GM21381 (cell line): ENCODE measurements around the gene CNTN5.
"Not testable (repeated sequence)": the region's sequence is repeated elsewhere in the genome, so short reads cannot be mapped to it uniquely, and the experiment has no call there.

Experiments
- ATAC-seq: cut with Tn5 transposase; IDR thresholded peaks from one replicate; pipeline ENCODE4 v1.9.1; 2021; ENCODE audit warnings: mild to moderate bottlenecking, moderate library complexity; ENCODE audit not compliant: unreplicated experiment

CNTN5 gene

GRCh38 chr11:99020352-99021225, at the start of gene CNTN5:
TSS of gene CNTN5 (plus strand) at chr11:99020949.
- peak; percentile 47 for ATAC-seq

- no peak for ATAC-seq
Measured at GRCh38 chr11:98979205-98979604, 41.5 kb upstream of the CNTN5 start.

- ATAC-seq = peak; percentile 60
Measured at GRCh38 chr11:99015634-99016454, 4.9 kb upstream of the CNTN5 start.

- ATAC-seq = no peak
Measured at GRCh38 chr11:99019696-99020095, 1.1 kb upstream of the CNTN5 start.

GRCh38 chr11:99037057-99037456, 16.3 kb downstream of the CNTN5 start:
- no peak for ATAC-seq

- ATAC-seq = no peak
Measured at GRCh38 chr11:99063331-99063730, 42.6 kb downstream of the CNTN5 start.

GRCh38 chr11:99065121-99065520, 44.4 kb downstream of the CNTN5 start:
- no peak for ATAC-seq

- ATAC-seq = no peak
Measured at GRCh38 chr11:99066618-99067317, 46.0 kb downstream of the CNTN5 start.

GRCh38 chr11:99068832-99069231, 48.1 kb downstream of the CNTN5 start:
- peak; percentile 42 for ATAC-seq

GRCh38 chr11:99069856-99070444, 49.2 kb downstream of the CNTN5 start:
- peak; percentile 91 for ATAC-seq

GRCh38 chr11:99079576-99079975, 58.8 kb downstream of the CNTN5 start:
- no peak for ATAC-seq

- ATAC-seq = no peak
Measured at GRCh38 chr11:99080154-99080553, 59.4 kb downstream of the CNTN5 start.

GRCh38 chr11:99098258-99098657, 77.5 kb downstream of the CNTN5 start:
- ATAC-seq = no peak

GRCh38 chr11:99098751-99099150, 78.0 kb downstream of the CNTN5 start:
- peak; percentile 89 for ATAC-seq

GRCh38 chr11:99117603-99118002, 96.9 kb downstream of the CNTN5 start:
- no peak for ATAC-seq

- not testable (repeated sequence) for ATAC-seq
Measured at GRCh38 chr11:99133862-99134261, 113.1 kb downstream of the CNTN5 start.

- no peak for ATAC-seq
Measured at GRCh38 chr11:99135508-99135907, 114.8 kb downstream of the CNTN5 start.

- no peak for ATAC-seq
Measured at GRCh38 chr11:99142237-99142636, 121.5 kb downstream of the CNTN5 start.

- no peak for ATAC-seq
Measured at GRCh38 chr11:99148352-99148751, 127.6 kb downstream of the CNTN5 start.

GRCh38 chr11:99154277-99154676, 133.5 kb downstream of the CNTN5 start:
- no peak for ATAC-seq

- ATAC-seq = no peak
Measured at GRCh38 chr11:99160447-99160846, 139.7 kb downstream of the CNTN5 start.
